GM19193 (cell line): ENCODE results near the gene FKBP14.

Experiments
- POLR2A ChIP-seq: IDR thresholded peaks from 4 replicates; pipeline ENCODE4 v1.6.1; 2011; ENCODE audit not compliant: insufficient read depth, insufficient read length; ENCODE audit errors: extremely low read depth

FKBP14 gene

GRCh38 chr7:29987811-29988317 is 38.6 kb downstream of the FKBP14 start:
- no peak for TF ChIP-seq POLR2A

- TF ChIP-seq POLR2A, result no peak
Observed at GRCh38 chr7:29987083-29987482, 39.4 kb downstream of the FKBP14 start.

GRCh38 chr7:29980151-29980550 is 46.4 kb downstream of the FKBP14 start:
- no peak for TF ChIP-seq POLR2A

- TF ChIP-seq POLR2A, result no peak
Observed at GRCh38 chr7:29977886-29978651, 48.4 kb downstream of the FKBP14 start.

GRCh38 chr7:29976673-29977415 is 49.7 kb downstream of the FKBP14 start:
- no peak for TF ChIP-seq POLR2A

GRCh38 chr7:29976266-29976665 is 50.2 kb downstream of the FKBP14 start:
- no peak for TF ChIP-seq POLR2A

- no peak for TF ChIP-seq POLR2A
Observed at GRCh38 chr7:29975561-29975960, 50.9 kb downstream of the FKBP14 start.

- TF ChIP-seq POLR2A, result no peak
Observed at GRCh38 chr7:29974286-29974685, 52.2 kb downstream of the FKBP14 start.

GRCh38 chr7:29972315-29972669 is 54.2 kb downstream of the FKBP14 start:
- no peak for TF ChIP-seq POLR2A

GRCh38 chr7:29971566-29972314 is 54.8 kb downstream of the FKBP14 start:
- TF ChIP-seq POLR2A, result no peak

- no peak for TF ChIP-seq POLR2A
Observed at GRCh38 chr7:29970158-29970557, 56.3 kb downstream of the FKBP14 start.

- no peak for TF ChIP-seq POLR2A
Observed at GRCh38 chr7:29969738-29970137, 56.8 kb downstream of the FKBP14 start.

GRCh38 chr7:29968683-29969395 is 57.7 kb downstream of the FKBP14 start:
- TF ChIP-seq POLR2A, result no peak

- no peak for TF ChIP-seq POLR2A
Observed at GRCh38 chr7:29965030-29965429, 61.5 kb downstream of the FKBP14 start.

- TF ChIP-seq POLR2A, result no peak
Observed at GRCh38 chr7:29962035-29962434, 64.5 kb downstream of the FKBP14 start.
